Activated CD4-positive, alpha-beta T cell treated with anti-CD3 and anti-CD28 coated beads, Interleukin-2, amount 50 U/mL, for 16 hours (primary cell): ENCODE results near the gene F7.
"Not testable (repeated sequence)": the region's sequence is repeated elsewhere in the genome, so short reads cannot be mapped to it uniquely, and the experiment has no call there.

Experiments
- DNase-seq: peaks from one replicate; pipeline ENCODE4 v3.0.0-alpha.2; 2020

Gene F7

DNA sequence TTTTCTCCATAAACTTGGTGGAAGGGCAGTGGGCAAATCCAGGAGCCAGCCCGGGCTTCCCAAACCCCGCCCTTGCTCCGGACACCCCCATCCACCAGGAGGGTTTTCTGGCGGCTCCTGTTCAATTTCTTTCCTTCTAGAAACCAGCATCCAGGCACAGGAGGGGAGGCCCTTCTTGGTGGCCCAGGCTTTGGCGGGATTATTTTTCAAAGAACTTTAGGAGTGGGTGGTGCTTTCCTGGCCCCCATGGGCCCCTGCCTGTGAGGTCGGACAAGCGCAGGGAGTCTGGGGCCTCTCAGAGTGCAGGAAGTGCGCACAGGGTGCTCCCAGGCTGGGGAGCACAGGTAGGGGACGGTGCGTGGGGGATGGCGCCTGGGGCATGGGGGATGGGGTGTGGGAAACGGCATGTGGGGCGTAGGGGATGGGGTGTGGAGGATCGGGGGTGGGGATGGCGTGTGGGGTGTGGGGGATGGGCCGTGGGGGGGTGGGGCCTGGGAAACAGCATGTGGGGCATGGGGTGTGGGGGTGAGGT lies 396 bp downstream of the F7 start:
- DNase-seq, result no peak

DNA sequence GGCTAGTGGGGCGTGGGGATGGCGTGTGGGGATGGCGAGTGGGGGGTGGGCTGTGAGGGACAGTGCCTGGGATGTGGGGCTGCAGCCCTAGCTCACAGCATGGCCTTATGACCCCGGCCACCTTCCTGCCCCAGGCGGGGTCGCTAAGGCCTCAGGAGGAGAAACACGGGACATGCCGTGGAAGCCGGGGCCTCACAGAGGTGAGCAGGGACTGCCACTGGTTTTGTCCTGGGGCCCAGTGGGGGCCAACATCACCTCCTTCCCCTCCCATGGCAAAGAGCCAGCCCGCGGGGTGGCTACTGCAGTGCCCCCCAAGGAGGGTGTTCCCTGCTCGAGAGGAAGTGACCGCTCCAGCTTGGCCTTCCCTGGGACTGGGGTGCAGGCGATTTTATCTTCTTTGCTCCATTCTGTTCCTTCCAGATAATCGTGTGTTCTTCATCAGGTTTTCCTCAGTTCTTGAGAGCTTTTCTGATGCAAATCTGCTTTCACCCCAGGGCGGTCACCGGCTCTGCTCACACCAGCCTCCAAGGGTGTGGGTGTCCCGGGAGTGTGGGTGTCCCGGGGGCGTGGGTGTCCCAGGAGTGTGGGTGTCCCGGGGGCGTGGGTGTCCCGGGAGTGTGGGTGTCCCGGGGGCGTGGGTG lies 1.2 kb downstream of the F7 start:
- no peak for DNase-seq

GRCh38 chr13:113108521-113108920 lies 2.9 kb downstream of the F7 start:
- DNase-seq, result not testable (repeated sequence)

DNA sequence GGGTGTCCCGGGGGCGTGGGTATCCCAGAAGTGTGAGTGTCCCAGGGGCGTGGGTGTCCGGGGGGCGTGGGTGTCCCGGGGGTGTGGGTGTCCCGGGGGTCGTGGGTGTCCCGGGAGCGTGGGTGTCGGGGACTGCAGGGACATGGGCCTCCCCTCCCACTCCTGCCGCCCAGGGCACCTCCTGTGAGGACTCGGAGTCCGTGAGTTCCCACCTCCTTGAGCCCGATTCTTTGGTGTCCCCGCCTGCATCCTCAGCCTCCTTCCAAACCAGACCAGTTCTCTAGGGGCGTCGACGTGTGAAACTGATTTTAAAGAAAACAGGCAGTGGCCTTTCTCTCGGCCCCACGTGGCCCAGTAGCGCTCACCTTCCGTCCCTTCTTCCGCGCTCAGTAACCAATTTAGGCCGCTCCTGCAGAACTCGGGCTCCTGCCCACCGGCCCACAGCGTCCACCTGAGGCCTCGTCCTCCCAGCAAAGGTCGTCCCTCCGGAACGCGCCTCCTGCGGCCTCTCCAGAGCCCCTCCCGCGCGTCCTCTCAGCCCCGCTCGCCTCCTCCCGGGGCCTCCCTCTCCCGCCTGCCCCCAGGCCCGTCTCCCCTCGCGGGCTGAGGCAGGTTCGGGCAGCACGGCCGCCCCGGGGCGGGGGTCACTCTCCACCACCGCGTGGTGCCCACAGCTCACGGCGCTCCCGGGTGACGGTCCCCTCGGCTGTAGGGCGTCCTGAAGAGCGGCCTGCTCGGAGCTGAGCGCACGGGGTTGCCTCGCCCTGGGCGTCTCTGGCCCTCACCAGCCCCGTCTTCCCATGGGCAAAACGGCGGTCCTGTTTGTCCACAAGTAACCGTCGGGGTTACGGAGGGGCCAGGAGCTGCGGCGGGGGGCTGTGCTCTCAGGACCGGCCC lies 3.8 kb downstream of the F7 start:
- DNase-seq, result no peak

GRCh38 chr13:113110048-113110851 lies 4.7 kb downstream of the F7 start:
- no peak for DNase-seq

DNA sequence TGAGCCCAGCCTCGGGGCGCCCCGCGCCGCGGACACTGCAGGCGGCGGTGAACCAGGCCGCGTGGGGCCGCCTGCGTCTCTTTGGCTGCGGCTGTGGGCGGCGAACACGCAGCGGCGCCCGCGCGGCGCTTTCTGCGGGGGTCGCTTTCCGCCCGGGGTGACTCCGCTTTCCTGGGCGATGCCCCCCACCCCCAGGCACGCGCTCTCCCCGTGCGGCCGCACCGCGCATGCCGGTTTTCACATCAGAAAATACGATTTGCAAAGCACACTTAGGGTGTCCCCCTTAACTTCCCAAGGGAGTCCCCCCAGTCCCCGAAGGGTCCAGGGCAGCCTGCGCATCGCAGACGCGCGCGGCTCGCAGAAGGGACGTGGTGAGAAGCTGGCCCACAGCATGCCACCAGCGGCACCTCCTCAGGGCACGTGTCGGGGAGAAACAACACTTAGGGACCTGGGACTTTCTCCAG lies 5.3 kb downstream of the F7 start:
- DNase-seq, result no peak

- DNase-seq, result not testable (repeated sequence)
Observed at GRCh38 chr13:113111821-113112220, 6.2 kb downstream of the F7 start.

DNA sequence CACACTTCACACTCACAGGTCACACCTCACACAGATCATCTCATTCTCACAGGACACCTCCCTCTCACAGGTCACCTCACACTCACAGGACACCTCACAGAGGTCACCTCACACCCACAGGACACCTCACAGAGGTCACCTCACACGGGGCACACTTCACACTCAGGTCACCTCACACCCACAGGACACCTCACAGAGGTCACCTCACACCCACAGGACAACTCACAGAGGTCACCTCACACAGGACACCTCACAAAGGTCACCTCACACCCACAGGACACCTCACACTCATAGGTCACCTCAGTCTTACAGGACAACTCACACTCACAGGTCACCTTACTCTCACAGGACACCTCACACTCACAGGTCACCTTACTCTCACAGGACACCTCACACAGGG lies 6.9 kb downstream of the F7 start:
- DNase-seq, result not testable (repeated sequence)

- no peak for DNase-seq
Observed at GRCh38 chr13:113112893-113113845, 7.6 kb downstream of the F7 start.

DNA sequence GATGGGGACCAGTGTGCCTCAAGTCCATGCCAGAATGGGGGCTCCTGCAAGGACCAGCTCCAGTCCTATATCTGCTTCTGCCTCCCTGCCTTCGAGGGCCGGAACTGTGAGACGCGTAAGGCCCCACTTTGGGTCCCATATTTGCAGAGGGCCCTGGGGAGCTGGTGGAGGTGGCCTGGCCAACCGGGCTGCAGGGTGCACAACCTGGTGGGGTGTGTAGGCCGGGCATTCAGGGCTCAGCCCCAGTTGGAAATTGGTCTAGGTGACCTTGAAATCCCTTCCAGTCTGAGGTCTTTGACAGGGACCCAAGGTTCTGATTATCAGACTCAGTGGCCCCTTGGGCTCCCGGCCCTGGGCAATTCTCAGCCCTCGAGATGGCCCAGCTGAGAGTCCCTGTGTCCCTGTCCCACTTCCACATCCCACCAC lies 8.3 kb downstream of the F7 start:
- DNase-seq, result no peak

- DNase-seq, result no peak
Observed at GRCh38 chr13:113114511-113115362, 9.1 kb downstream of the F7 start.

DNA sequence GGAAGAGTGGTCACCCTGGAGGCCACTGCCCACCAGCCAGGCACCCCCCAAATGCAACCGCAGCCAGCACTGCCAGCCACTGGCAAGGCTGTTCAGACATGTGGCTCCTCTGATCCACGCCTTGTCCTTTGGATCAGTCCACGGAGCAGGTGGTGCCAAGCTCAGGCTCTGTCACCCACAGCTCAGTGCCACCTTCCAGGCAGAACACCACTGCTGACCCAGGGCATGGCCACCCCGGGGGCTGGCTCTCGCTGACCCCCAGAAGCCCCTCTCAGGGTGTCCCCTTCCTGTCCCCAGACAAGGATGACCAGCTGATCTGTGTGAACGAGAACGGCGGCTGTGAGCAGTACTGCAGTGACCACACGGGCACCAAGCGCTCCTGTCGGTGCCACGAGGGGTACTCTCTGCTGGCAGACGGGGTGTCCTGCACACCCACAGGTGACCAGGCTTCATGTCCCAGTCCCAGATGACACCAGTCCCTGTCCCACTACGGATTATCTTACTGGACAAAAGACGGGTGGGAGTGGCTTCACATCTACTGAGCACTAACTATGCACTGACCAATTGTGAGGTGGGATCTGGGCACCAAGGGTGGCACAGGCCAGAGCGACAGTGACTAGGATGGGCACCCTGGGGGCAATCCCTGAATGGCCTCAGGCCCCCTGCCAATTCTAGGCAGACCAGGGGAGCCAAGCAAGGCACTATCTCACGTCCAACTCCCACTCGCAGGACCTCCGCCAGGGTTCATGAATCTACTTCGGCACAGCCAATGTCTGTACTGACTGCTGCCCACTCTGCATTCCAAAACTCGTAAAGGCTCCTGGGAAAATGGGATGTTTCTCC lies 10.0 kb downstream of the F7 start:
- DNase-seq, result no peak

DNA sequence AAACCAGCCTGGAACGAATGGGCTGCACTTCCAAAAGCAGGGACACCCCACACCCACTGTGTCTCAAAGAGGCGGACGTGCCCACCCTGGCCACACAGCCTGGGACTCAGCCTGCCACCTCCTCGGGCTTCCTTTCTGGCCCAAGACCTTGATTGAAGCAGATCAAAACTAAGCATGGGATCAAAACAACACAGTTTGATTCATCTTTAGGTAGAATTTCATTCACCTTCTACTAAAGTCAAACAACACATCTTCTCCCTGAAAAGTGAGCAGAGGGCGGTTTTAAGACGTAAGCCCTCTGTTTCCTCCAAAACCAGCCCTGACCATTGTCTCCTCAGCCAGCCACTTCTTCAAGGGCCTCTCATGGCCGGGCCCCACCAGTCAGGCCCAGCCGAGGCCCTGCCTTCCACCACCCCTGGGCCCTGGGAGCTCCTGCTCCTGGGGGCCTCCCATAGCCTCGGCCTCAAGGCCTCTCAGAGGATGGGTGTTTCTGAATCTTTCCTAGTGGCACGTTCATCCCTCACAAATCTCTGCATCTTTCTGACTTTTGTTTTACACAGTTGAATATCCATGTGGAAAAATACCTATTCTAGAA lies 10.7 kb downstream of the F7 start:
- no peak for DNase-seq

- no peak for DNase-seq
Observed at GRCh38 chr13:113116871-113117271, 11.3 kb downstream of the F7 start.

- DNase-seq, result no peak
Observed at GRCh38 chr13:113117335-113117872, 11.8 kb downstream of the F7 start.

GRCh38 chr13:113117911-113118260 lies 12.3 kb downstream of the F7 start:
- no peak for DNase-seq

- DNase-seq, result no peak
Observed at GRCh38 chr13:113118261-113119021, 12.8 kb downstream of the F7 start.

DNA sequence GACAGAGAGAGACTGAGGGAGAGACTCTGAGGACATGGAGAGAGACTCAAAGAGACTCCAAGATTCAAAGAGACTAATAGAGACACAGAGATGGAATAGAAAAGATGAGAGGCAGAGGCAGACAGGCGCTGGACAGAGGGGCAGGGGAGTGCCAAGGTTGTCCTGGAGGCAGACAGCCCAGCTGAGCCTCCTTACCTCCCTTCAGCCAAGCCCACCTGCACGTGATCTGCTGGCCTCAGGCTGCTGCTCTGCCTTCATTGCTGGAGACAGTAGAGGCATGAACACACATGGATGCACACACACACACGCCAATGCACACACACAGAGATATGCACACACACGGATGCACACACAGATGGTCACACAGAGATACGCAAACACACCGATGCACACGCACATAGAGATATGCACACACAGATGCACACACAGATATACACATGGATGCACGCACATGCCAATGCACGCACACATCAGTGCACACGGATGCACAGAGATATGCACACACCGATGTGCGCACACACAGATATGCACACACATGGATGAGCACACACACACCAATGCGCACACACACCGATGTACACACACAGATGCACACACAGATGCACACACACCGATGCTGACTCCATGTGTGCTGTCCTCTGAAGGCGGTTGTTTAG lies 13.7 kb downstream of the F7 start:
- DNase-seq, result no peak
